Neutrophil (primary cell): ENCODE measurements around the gene CACNA1C.

Experiments
- H3K27ac ChIP-seq: fragments of 200-600 bp; sonication (generic); 2 replicates; pipeline ENCODE4 v1.5.1; 2016; ENCODE audit warnings: mild to moderate bottlenecking, moderate library complexity
- H3K27me3 ChIP-seq: fragments of 200-600 bp; sonication (generic); 2 replicates; pipeline ENCODE4 v1.6.0; 2016; ENCODE audit warnings: mild to moderate bottlenecking
- H3K36me3 ChIP-seq: fragments of 200-600 bp; sonication (generic); 2 replicates; pipeline ENCODE4 v1.5.1; 2017
- H3K4me1 ChIP-seq, 2 experiments: fragments of 200-600 bp in 1 of 2; sonication (generic) in 1 of 2; 1 replicate in 1 of 2; 2 replicates in 1 of 2; pipeline versions ENCODE4 v1.5.1 to v1.6.1; 2013 to 2016; ENCODE audit warnings: low read depth in 1 of 2, low read length in 1 of 2, mild to moderate bottlenecking in 1 of 2, moderate library complexity in 1 of 2; ENCODE audit not compliant: control insufficient read depth in 1 of 2, insufficient read depth in 1 of 2
- H3K4me3 ChIP-seq, 2 experiments: fragments of 200-600 bp in 1 of 2; sonication (generic) in 1 of 2; 1 replicate in 1 of 2; 2 replicates in 1 of 2; pipeline ENCODE4 v1.5.1; 2013 to 2016; ENCODE audit warnings: low read depth in 1 of 2, low read length in 1 of 2, mild to moderate bottlenecking in 1 of 2, moderate library complexity in 1 of 2
- H3K9me3 ChIP-seq: fragments of 200-600 bp; sonication (generic); 2 replicates; pipeline ENCODE4 v1.5.1; 2016
- TF ChIP-seq, protein P1 (sequence below): fragments of 200-600 bp; sonication (generic); IDR thresholded peaks from 2 replicates; pipeline ENCODE4 v1.5.1; 2016; ENCODE audit warnings: antibody characterized with exemption

Gene CACNA1C

DNA sequence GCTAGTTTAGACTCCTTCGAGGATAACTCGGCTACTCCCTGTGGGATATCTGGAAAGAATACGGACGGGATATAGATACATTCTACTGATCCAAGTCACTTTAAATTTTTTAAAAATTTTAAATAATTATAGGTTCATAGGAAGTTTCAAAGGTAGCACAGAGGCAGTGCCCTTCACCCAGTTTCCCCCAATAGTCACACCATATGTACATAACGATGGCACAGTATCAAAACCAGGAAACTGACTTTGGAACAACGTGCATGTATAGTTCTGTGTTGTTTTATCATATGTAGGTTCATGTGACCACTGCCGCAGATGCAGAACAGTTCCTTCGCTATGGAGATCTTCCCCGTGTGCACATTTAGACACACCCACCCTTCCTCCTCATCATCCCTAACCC is 352.3 kb downstream of the CACNA1C start:
- Histone ChIP-seq H3K4me3 (no peak overlapping the region), H3K27ac (no peak overlapping the region), H3K4me1 (no peaks in the 10 kb centered on the region)

DNA sequence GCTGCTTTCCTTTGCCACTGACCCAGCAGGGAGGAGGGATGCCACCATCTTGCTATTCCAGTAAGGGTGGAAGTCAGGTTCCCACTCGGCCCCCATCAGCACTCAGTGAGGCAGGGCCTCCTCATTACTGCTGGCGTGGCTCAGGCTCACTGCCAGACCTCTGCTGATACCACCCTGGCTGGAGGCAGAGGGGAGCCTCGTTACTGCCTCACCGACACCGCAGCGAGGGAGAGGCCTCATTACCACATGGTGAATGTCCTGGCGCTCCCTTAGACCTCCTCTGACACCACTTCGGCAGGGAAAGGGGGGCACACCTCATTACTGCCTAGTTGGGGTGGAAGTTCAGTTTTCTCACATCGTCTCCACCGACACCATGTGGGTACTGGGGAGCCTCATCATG is 354.1 kb downstream of the CACNA1C start:
- Histone ChIP-seq H3K27ac (no peak overlapping the region), H3K36me3 (no peaks in the 10 kb centered on the region), H3K9me3 (no peaks in the 10 kb centered on the region), H3K27me3 (no peaks in the 10 kb centered on the region), H3K4me1 (no peaks in the 10 kb centered on the region), H3K4me3 (no peak overlapping the region)
- TF ChIP-seq, protein P1, sequence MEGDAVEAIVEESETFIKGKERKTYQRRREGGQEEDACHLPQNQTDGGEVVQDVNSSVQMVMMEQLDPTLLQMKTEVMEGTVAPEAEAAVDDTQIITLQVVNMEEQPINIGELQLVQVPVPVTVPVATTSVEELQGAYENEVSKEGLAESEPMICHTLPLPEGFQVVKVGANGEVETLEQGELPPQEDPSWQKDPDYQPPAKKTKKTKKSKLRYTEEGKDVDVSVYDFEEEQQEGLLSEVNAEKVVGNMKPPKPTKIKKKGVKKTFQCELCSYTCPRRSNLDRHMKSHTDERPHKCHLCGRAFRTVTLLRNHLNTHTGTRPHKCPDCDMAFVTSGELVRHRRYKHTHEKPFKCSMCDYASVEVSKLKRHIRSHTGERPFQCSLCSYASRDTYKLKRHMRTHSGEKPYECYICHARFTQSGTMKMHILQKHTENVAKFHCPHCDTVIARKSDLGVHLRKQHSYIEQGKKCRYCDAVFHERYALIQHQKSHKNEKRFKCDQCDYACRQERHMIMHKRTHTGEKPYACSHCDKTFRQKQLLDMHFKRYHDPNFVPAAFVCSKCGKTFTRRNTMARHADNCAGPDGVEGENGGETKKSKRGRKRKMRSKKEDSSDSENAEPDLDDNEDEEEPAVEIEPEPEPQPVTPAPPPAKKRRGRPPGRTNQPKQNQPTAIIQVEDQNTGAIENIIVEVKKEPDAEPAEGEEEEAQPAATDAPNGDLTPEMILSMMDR, result no peak

More for the DNA sequence above, 352.3 kb downstream of the CACNA1C start:
- H3K27me3 ChIP-seq, result no peaks in the 10 kb centered on the region
- H3K9me3 ChIP-seq, result no peaks in the 10 kb centered on the region
- TF ChIP-seq, protein P1, result no peak
- H3K36me3 ChIP-seq, result no peaks in the 10 kb centered on the region

DNA sequence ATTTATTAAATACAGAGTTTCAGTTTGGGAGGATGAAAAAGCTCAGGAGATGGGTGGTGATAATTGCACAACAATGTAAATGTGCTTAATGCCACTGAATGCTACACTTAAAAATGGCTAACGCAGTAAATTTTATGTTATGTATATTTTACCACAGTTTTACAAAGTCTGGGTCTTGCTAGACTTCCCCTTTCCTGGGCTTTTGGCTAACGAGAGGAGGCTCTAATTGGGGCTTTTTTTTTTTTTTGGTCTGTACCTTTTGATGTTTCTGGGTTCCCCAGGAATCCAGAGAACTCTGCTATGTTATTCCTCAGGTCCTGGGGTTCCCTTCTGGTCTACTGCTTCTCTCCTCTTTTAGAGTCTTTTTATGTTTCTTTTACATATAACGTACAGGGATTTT is 355.5 kb downstream of the CACNA1C start:
- TF ChIP-seq, protein P1, result no peak
- no peaks in the 10 kb centered on the region for H3K9me3 ChIP-seq
- H3K36me3 ChIP-seq, result no peaks in the 10 kb centered on the region
- no peak overlapping the region for H3K27ac ChIP-seq
- H3K4me1 ChIP-seq, result no peaks in the 10 kb centered on the region
- H3K27me3 ChIP-seq, result no peaks in the 10 kb centered on the region
- H3K4me3 ChIP-seq, result no peak overlapping the region

DNA sequence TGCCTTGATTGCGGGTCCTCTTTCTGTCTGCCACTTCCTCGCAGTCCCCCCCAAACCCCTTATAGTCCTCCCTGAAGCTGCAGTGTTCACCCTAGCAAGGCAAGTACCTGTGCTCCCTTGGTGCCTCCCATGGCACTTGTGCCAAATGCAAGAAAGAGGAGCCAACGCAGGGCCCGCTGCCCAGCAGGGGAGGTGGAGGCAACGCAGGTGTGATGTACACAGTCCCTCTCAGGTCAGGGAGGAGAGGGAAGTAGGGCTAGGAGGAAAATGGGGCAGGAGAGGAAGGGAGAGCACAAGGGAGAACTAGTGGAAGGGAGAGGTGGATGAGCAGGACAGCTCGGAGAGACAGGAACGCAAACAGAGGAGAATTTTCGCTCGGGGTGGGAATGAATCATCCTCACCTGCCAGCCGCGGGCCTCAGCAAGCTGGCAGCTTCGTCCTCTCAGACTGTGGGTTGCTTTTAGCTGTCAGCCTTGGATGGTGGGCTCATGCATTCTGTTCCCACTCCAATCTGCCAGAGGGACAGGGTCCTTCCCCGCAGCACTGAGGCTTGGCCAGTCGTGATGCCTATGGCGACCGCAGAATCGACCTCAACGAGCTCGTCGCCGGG is 357.0 kb downstream of the CACNA1C start:
- no peak overlapping the region for H3K4me3 ChIP-seq
- H3K36me3 ChIP-seq, result no peaks in the 10 kb centered on the region
- no peak overlapping the region for H3K27ac ChIP-seq
- H3K27me3 ChIP-seq, result no peaks in the 10 kb centered on the region
- TF ChIP-seq, protein P1, result no peak
- H3K4me1 ChIP-seq, result no peaks in the 10 kb centered on the region
- no peaks in the 10 kb centered on the region for H3K9me3 ChIP-seq

DNA sequence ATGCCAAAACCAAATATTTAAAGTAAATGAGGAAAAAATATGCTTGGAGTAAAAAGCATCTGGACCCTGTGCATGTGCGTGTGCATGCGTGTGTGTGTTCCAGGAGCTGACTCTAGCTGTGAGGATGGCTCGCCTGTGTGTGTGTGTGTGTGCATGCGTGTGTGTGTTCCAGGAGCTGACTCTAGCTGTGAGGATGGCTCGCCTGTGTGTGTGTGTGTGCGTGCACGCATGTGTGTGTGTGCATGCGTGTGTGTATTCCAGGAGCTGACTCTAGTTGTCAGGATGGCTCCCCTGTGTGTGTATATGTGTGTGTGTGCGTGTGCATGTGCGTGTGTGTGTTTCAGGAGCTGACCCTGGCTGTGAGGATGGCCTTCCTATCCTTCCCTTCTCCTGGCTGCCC is 357.7 kb downstream of the CACNA1C start:
- Histone ChIP-seq H3K36me3 (no peaks in the 10 kb centered on the region), H3K27ac (no peak overlapping the region), H3K9me3 (no peaks in the 10 kb centered on the region), H3K27me3 (no peaks in the 10 kb centered on the region), H3K4me3 (no peak overlapping the region), H3K4me1 (no peaks in the 10 kb centered on the region)
- TF ChIP-seq, protein P1, result no peak
